Measurements from ENCODE around the gene CYLD. TPM values are rescaled to one million over a fixed set of nuclear protein-coding genes. Genes with fewer than 3 reads are reported as not detected.

The CYLD gene
- total and polyA plus RNA-seq, 2 of the 4 experiments (the other 2 are of a cell fraction) = 16.2 to 37.3 TPM

- DNase-seq = no peak
Measured at GRCh38 chr16:50765861-50766260, 24.0 kb downstream of the CYLD start.

More at GRCh38 chr16:50765861-50766260, 24.0 kb downstream of the CYLD start:
- no peak overlapping the region for H2BK15ac ChIP-seq (ENCODE audit: low read depth, low read length)
- H2AK5ac ChIP-seq (ENCODE audit: low read depth, low read length) = no peak overlapping the region
- H4K5ac ChIP-seq (ENCODE audit: low read depth, low read length) = no peak overlapping the region
- H4K8ac ChIP-seq (ENCODE audit: low read depth in 2 of 2, low read length in 2 of 2) = no peak overlapping the region
- ChIA-PET CTCF (no interaction called here), POLR2A (ENCODE audit: unreplicated experiment) (no interaction called here)
- ATAC-seq (ENCODE audit: low read depth) = no peak
- H2BK120ac ChIP-seq (ENCODE audit: low read depth, low read length) = no peak overlapping the region
- H3K4me2 ChIP-seq (ENCODE audit: low read depth, low read length) = no peak overlapping the region
- no peak overlapping the region for H3K23ac ChIP-seq (ENCODE audit: low read depth, low read length)
- no TSS peak for BruUV-seq (replicated peaks)
- no peaks in the 10 kb centered on the region for H4K20me1 ChIP-seq (ENCODE audit: insufficient read depth, low read length)
- dilution Hi-C loops (cut with HindIII; ENCODE audit: low sequenced_read_pairs, unreplicated experiment) (no loop called here), intact Hi-C loops (cut with micrococcal nuclease) (no loop called here), in situ Hi-C loops (cut with MboI; ENCODE audit: low sequenced_read_pairs) (no loop called here)
- no peaks in the 10 kb centered on the region for H3K27me3 ChIP-seq (ENCODE audit: control insufficient read depth, insufficient read depth, low read length)
- H2AFZ ChIP-seq (replicated peaks; ENCODE audit: low read length, poor library complexity) = no peak overlapping the region
- H3K14ac ChIP-seq (replicated peaks; ENCODE audit: low read depth, low read length) = no peak overlapping the region
- H3K9me1 ChIP-seq (ENCODE audit: insufficient read depth, low read length) = no peaks in the 10 kb centered on the region
- TF ChIP-seq MAZ (IDR thresholded peaks at IDR 0.05; ENCODE audit: borderline replicate concordance, low read depth, low read length) (no peak), USF2 (IDR thresholded peaks at IDR 0.05; ENCODE audit: low read depth, low read length) (no peak), ELK1 (IDR thresholded peaks at IDR 0.05; ENCODE audit: borderline replicate concordance, low read depth, low read length) (no peak), CEBPB (IDR thresholded peaks at IDR 0.05; ENCODE audit: low read depth, low read length) (no peak), RAD21 (IDR thresholded peaks at IDR 0.05; ENCODE audit: low read length) (no peak), CTCF (conservative IDR thresholded peaks at IDR 0.05; ENCODE audit: low read depth, low read length) (no peak), MXI1 (IDR thresholded peaks at IDR 0.05; ENCODE audit: borderline replicate concordance, low read depth, low read length) (no peak), CHD1 (IDR thresholded peaks at IDR 0.05; ENCODE audit: low read depth, low read length) (no peak), MAFK (IDR thresholded peaks at IDR 0.05; ENCODE audit: low read depth, low read length) (no peak), BHLHE40 (IDR thresholded peaks at IDR 0.05; ENCODE audit: low read depth, low read length) (no peak), SMC3 (IDR thresholded peaks at IDR 0.05; ENCODE audit: low read depth, low read length) (no peak), RCOR1 (IDR thresholded peaks at IDR 0.05; ENCODE audit: insufficient replicate concordance, low read length) (no peak), RFX5 (IDR thresholded peaks at IDR 0.05; ENCODE audit: low read depth, low read length) (no peak), NFE2L2 (IDR thresholded peaks at IDR 0.05; ENCODE audit: low read depth, low read length) (no peak), FOS (IDR thresholded peaks at IDR 0.05; ENCODE audit: low read depth, low read length) (no peak), POLR2A (IDR thresholded peaks at IDR 0.05; ENCODE audit: low read depth, low read length) (no peak)
- no peak overlapping the region for H2BK20ac ChIP-seq (ENCODE audit: low read depth, low read length)
- no peak overlapping the region for H3K9ac ChIP-seq (ENCODE audit: low read depth, low read length)
- H3K56ac ChIP-seq (ENCODE audit: extremely low read depth, insufficient read depth, low read length) = no peak overlapping the region
- no peak overlapping the region for H4K91ac ChIP-seq (ENCODE audit: insufficient read depth, low read depth, low read length)
- no peak overlapping the region for H2AK9ac ChIP-seq (replicated peaks; ENCODE audit: low read depth, low read length, poor library complexity)
- 0 out of 2 replicates have a peak, but pooled peaks cover 3% of the 10 kb centered on the region for H3K36me3 ChIP-seq (ENCODE audit: control insufficient read depth, insufficient read depth, low read length)
- no CpG with 5 or more reads among the region's 1 CpG for WGBS, 2 experiments (ENCODE audit: extremely low coverage in 2 of 2, insufficient read length in 1 of 2)
- H3K4me1 ChIP-seq (ENCODE audit: control insufficient read depth, insufficient read depth, low read length) = no peaks in the 10 kb centered on the region
- no peak overlapping the region for H3K18ac ChIP-seq (ENCODE audit: low read depth, low read length)
- no peak overlapping the region for H3K4ac ChIP-seq (ENCODE audit: low read depth, low read length)
- H3K27ac ChIP-seq (ENCODE audit: insufficient read depth, low read length) = no peak overlapping the region
- peaks cover 6% of the 10 kb centered on the region; the same call in 1 of the 2 replicates for H3K9me3 ChIP-seq (ENCODE audit: control insufficient read depth, insufficient read depth, low read length)
- no peak overlapping the region for H3K4me3 ChIP-seq (ENCODE audit: insufficient read depth, low read depth, low read length)
- H2BK5ac ChIP-seq (ENCODE audit: low read depth, low read length, poor library complexity, severe bottlenecking) = no peak overlapping the region
- peaks cover 3 to 9% of the 10 kb centered on the region in 2 experiments; a peak in 3 of 4 replicates for H3K79me1 ChIP-seq (ENCODE audit: low read depth in 1 of 2, low read length in 2 of 2)

Measured in IMR-90 (cell line).